GM12878 (cell line): ENCODE results near the gene C5. TPM values are rescaled to one million over a fixed set of nuclear protein-coding genes. Genes with fewer than 3 reads are reported as not detected.

Experiments used
- ATAC-seq: fragments of 200-7000 bp; cut with Tn5 transposase; 3 replicates; pipeline ENCODE4 v1.9.1; 2020; ENCODE audit warnings: mild to moderate bottlenecking, moderate library complexity
- BruUV-seq: library from RNA; stranded (reverse); fragments of 400-500 nt; replicated peaks from 2 replicates; lab custom pipeline; 2021; lab: Mats Ljungman, UMichigan
- CTCF ChIA-PET: fragments of 300-600 bp; sonication (Branson Sonifier 250); formaldehyde crosslinking; extraction: SDS; loops from one replicate; lab custom pipeline; 2021; ENCODE audit warnings: inconsistent platforms; lab: Yijun Ruan, JAX
- POLR2A ChIA-PET: fragments of 350-600 bp; formaldehyde crosslinking; extraction: SDS; loops from one replicate; lab custom pipeline; 2021; ENCODE audit warnings: inconsistent platforms; lab: Charles Lee
- RAD21 ChIA-PET: fragments of 300-600 bp; sonication (Branson Sonifier 250); formaldehyde crosslinking; loops from one replicate; lab custom pipeline; 2023; ENCODE audit warnings: antibody characterized with exemption; ENCODE audit not compliant: unreplicated experiment; lab: Charles Lee
- SMC1A ChIA-PET: fragments of 300-600 bp; sonication (Branson Sonifier 250); formaldehyde crosslinking; loops from one replicate; lab custom pipeline; 2023; ENCODE audit not compliant: unreplicated experiment, uncharacterized antibody; lab: Charles Lee
- DNase-seq: peaks from one replicate; pipeline ENCODE4 v3.0.0-alpha.2; 2011; ENCODE audit warnings: low read depth, low spot score
- FAIRE-seq: peaks from 3 replicates; lab custom pipeline; 2011; peaks lifted over from hg19 to GRCh38; lab: Jason Lieb, UNC
- H2AFZ ChIP-seq: 2 replicates; pipeline ENCODE4 v1.6.0; 2011; ENCODE audit warnings: low read depth, low read length, control low read depth; ENCODE audit not compliant: control insufficient read depth
- H3K27ac ChIP-seq: 2 replicates; pipeline ENCODE4 v1.5.1; 2011; ENCODE audit warnings: control low read depth; ENCODE audit not compliant: control insufficient read depth, insufficient read depth
- H3K27me3 ChIP-seq, 2 experiments: replicated peaks in 1 of 2; 2 replicates each; pipeline versions ENCODE4 v1.6.0 to v1.6.1; 2011; ENCODE audit warnings: low read length in 1 of 2; ENCODE audit not compliant: control insufficient read depth in 2 of 2, insufficient read depth in 2 of 2
- H3K36me3 ChIP-seq, 2 experiments: 2 replicates each; pipeline ENCODE4 v1.5.1; 2011; ENCODE audit warnings: low read length in 1 of 2; ENCODE audit not compliant: control insufficient read depth in 2 of 2, insufficient read depth in 2 of 2
- H3K4me1 ChIP-seq: 2 replicates; pipeline ENCODE4 v1.6.1; 2011; ENCODE audit warnings: mild to moderate bottlenecking, low read length, moderate library complexity, mixed read lengths; ENCODE audit not compliant: control insufficient read depth, insufficient read depth
- H3K4me2 ChIP-seq: 2 replicates; pipeline ENCODE4 v1.6.0; 2011; ENCODE audit warnings: control low read depth; ENCODE audit not compliant: control insufficient read depth, insufficient read depth
- H3K4me3 ChIP-seq: fragments of 200-600 bp; sonication (generic); 2 replicates; pipeline ENCODE4 v1.5.1; 2016
- H3K79me2 ChIP-seq: 2 replicates; pipeline ENCODE4 v1.6.0; 2011; ENCODE audit warnings: low read length; ENCODE audit not compliant: control insufficient read depth, insufficient read depth
- H3K9ac ChIP-seq: 2 replicates; pipeline ENCODE4 v1.8.0; 2011; ENCODE audit warnings: low read length, control low read depth, mixed read lengths; ENCODE audit not compliant: control insufficient read depth, insufficient read depth
- H3K9me3 ChIP-seq: replicated peaks from 3 replicates; pipeline ENCODE4 v1.5.1; 2011; ENCODE audit warnings: mild to moderate bottlenecking, low read length; ENCODE audit not compliant: control insufficient read depth, insufficient read depth
- H4K20me1 ChIP-seq: 2 replicates; pipeline ENCODE4 v1.6.0; 2011; ENCODE audit not compliant: control insufficient read depth, insufficient read depth
- ATF2 ChIP-seq: IDR thresholded peaks from 2 replicates; pipeline ENCODE4 v1.6.1; 2012; ENCODE audit warnings: low read length, inconsistent platforms
- BMI1 ChIP-seq: fragments of 450-650 bp; IDR thresholded peaks from 2 replicates; pipeline ENCODE4 v1.6.1; 2016; ENCODE audit warnings: mild to moderate bottlenecking, moderate library complexity, borderline replicate concordance
- CBFB ChIP-seq: IDR thresholded peaks from 2 replicates; pipeline ENCODE4 v1.6.1; 2016; ENCODE audit warnings: antibody characterized with exemption, low read depth
- E2F8 ChIP-seq: fragments of 450-650 bp; IDR thresholded peaks from 2 replicates; pipeline ENCODE4 v1.6.1; 2018; ENCODE audit warnings: mild to moderate bottlenecking, low read depth, moderate library complexity; ENCODE audit not compliant: partially characterized antibody
- GABPA ChIP-seq: IDR thresholded peaks from 2 replicates; pipeline ENCODE4 v1.6.1; 2014; ENCODE audit warnings: antibody characterized with exemption, low read depth, mild to moderate bottlenecking, inconsistent platforms
- HDGF ChIP-seq: fragments of 450-650 bp; IDR thresholded peaks from 2 replicates; pipeline ENCODE4 v1.6.1; 2016; ENCODE audit warnings: antibody characterized with exemption
- IRF5 ChIP-seq: fragments of 450-650 bp; IDR thresholded peaks from 2 replicates; pipeline ENCODE4 v1.6.1; 2017; ENCODE audit warnings: borderline replicate concordance
- NFYA ChIP-seq: IDR thresholded peaks from 2 replicates; pipeline ENCODE4 v1.6.1; 2011; ENCODE audit warnings: low read depth, mild to moderate bottlenecking, low read length, improper control_type of control experiment, borderline replicate concordance
- PKNOX1 ChIP-seq: fragments of 450-650 bp; IDR thresholded peaks from 2 replicates; pipeline ENCODE4 v1.6.1; 2016; ENCODE audit warnings: mild to moderate bottlenecking
- RAD21 ChIP-seq: IDR thresholded peaks from 2 replicates; pipeline ENCODE4 v1.6.1; 2011; ENCODE audit warnings: mild to moderate bottlenecking, low read depth, low read length, moderate library complexity; ENCODE audit not compliant: insufficient read depth
- SMARCA5 ChIP-seq: fragments of 450-650 bp; IDR thresholded peaks from 2 replicates; pipeline ENCODE4 v1.6.1; 2017; ENCODE audit warnings: mild to moderate bottlenecking
- TARDBP ChIP-seq: IDR thresholded peaks from 2 replicates; pipeline ENCODE4 v1.6.1; 2016; ENCODE audit warnings: borderline replicate concordance
- TBL1XR1 ChIP-seq: IDR thresholded peaks from 2 replicates; pipeline ENCODE4 v1.6.1; 2012; ENCODE audit warnings: low read depth, low read length, improper control_type of control experiment
- TCF3 ChIP-seq: IDR thresholded peaks from 2 replicates; pipeline ENCODE4 v1.6.1; 2012; ENCODE audit warnings: low read depth, mild to moderate bottlenecking, low read length, borderline replicate concordance; ENCODE audit not compliant: insufficient read depth
- USF2 ChIP-seq: IDR thresholded peaks from 2 replicates; pipeline ENCODE4 v1.6.1; 2011; ENCODE audit warnings: low read depth, low read length, improper control_type of control experiment, borderline replicate concordance
- ZNF274 ChIP-seq: IDR thresholded peaks from one replicate; pipeline ENCODE4 v1.8.0; 2011; ENCODE audit not compliant: insufficient read length, insufficient read depth
- ZNF384 ChIP-seq: IDR thresholded peaks from 2 replicates; pipeline ENCODE4 v1.6.1; 2012; ENCODE audit warnings: low read depth, mild to moderate bottlenecking, low read length, improper control_type of control experiment, borderline replicate concordance
- WGBS: methylation state at CpG from one replicate; pipeline ENCODE4 v1.1.6; 2016; ENCODE audit warnings: low lambda C conversion rate; ENCODE audit not compliant: insufficient replicate concordance, insufficient coverage; ENCODE audit errors: missing lambda C conversion rate; 5-methylcytosine and 5-hydroxymethylcytosine counted together
- in situ Hi-C: fragments of 300-500 bp; cut with MboI; formaldehyde crosslinking; loops from 9 replicates; pipeline ENCODE4 v1.14.3; 2018; ENCODE audit warnings: mixed read lengths
- intact Hi-C: fragments of 100-400 bp; cut with micrococcal nuclease; formaldehyde crosslinking; loops from one replicate; pipeline ENCODE4 v1.14.2; 2022; ENCODE audit not compliant: unreplicated experiment
- polyA plus RNA-seq, 11 experiments: library from polyadenylated mRNA; depleted of rRNA in 4 of 11; unstranded in 6 of 11; stranded (reverse) in 5 of 11; fragments of >200 nt; fragmentation: Nextera tagmentation in 4 of 11; fragmentation: Illumina TruSeq in 1 of 11; extraction: Ambion mirVana in 4 of 11; extraction: Trizol in 1 of 11; gene quantifications; 1 replicate in 1 of 11; 2 replicates in 10 of 11; pipeline versions ENCODE4 v1.2.1 to v1.2.3, GENCODE V29; 2011 to 2016; ENCODE audit warnings: inconsistent platforms in 2 of 11, missing spikeins in 2 of 11, low read depth in 1 of 11
- total RNA-seq, 4 experiments: library from RNA; depleted of rRNA in 3 of 4; stranded (reverse); fragments of >200 nt in 3 of 4; fragmentation: Illumina TruSeq in 1 of 4; extraction: Trizol in 1 of 4; gene quantifications; 2 replicates each; pipeline versions ENCODE4 v1.2.1 to v1.2.3, GENCODE V29; 2013 to 2021

The C5 gene
- total and polyA plus RNA-seq, 10 of the 15 experiments (the other 5 are each of a cell fraction or from before 2014, with no cell fraction given) = 0.39 to 2.2 (median 1.2) TPM

- Histone ChIP-seq H3K9ac (no peak overlapping the region), H4K20me1 (no peaks in the 10 kb centered on the region), H3K4me1 (peaks cover 4% of the 10 kb centered on the region; the same call in 1 of the 2 replicates), H3K36me3 (no peaks in the 10 kb centered on the region), H3K27ac (no peak overlapping the region), H3K4me2 (no peak overlapping the region), H3K9me3 (no peaks in the 10 kb centered on the region), H3K79me2 (no peaks in the 10 kb centered on the region), H2AFZ (no peak overlapping the region), H3K4me3 (no peak overlapping the region), H3K27me3 (no peaks in the 10 kb centered on the region)
- SMC1A ChIA-PET = interaction anchor here (0.6 to 1.4 kb wide), 4 partner anchors 14 to 65 kb away, joined by 3 to 4 read pairs (median 3); no protein-coding TSS in a partner anchor
- RAD21 ChIA-PET = no interaction called here
- CTCF ChIA-PET = interaction anchor here (1.0 to 1.4 kb wide), 4 partner anchors 14 to 62 kb away, joined by 3 to 6 read pairs (median 4); no protein-coding TSS in a partner anchor
- FAIRE-seq = no peak
- BruUV-seq = no TSS peak
- intact Hi-C loops = no loop called here
- no peak for DNase-seq
- in situ Hi-C loops = no loop called here
- POLR2A ChIA-PET = no interaction called here
- 94% methylated on average over 2 of the region's 2 CpGs for WGBS
- no peak for ATAC-seq
- TF ChIP-seq TBL1XR1 (no peak), HDGF (no peak), TCF3 (no peak), CBFB (no peak), USF2 (no peak), TARDBP (no peak), GABPA (no peak), ZNF384 (no peak), BMI1 (no peak), SMARCA5 (no peak), NFYA (no peak), RAD21 (no peak), ZNF274 (no peak), ATF2 (no peak), IRF5 (no peak), E2F8 (no peak), PKNOX1 (no peak)
These were observed 52.0 kb downstream of the C5 start for GRCh38 chr9:120998111-120998510.
